Loucy (cell line): ENCODE measurements around the gene ZFP30.

Experiments used
- EZH2phosphoT487 ChIP-seq: fragments of 200-600 bp; IDR thresholded peaks from 2 replicates; pipeline ENCODE4 v1.6.1; 2018; ENCODE audit warnings: antibody characterized with exemption, mild to moderate bottlenecking, moderate library complexity, borderline replicate concordance
- TF ChIP-seq, protein P1 (sequence below): fragments of 200-600 bp; sonication (generic); conservative IDR thresholded peaks from 2 replicates; pipeline ENCODE4 v1.5.1; 2014; ENCODE audit warnings: mild to moderate bottlenecking, antibody characterized with exemption, low read length

DNA sequence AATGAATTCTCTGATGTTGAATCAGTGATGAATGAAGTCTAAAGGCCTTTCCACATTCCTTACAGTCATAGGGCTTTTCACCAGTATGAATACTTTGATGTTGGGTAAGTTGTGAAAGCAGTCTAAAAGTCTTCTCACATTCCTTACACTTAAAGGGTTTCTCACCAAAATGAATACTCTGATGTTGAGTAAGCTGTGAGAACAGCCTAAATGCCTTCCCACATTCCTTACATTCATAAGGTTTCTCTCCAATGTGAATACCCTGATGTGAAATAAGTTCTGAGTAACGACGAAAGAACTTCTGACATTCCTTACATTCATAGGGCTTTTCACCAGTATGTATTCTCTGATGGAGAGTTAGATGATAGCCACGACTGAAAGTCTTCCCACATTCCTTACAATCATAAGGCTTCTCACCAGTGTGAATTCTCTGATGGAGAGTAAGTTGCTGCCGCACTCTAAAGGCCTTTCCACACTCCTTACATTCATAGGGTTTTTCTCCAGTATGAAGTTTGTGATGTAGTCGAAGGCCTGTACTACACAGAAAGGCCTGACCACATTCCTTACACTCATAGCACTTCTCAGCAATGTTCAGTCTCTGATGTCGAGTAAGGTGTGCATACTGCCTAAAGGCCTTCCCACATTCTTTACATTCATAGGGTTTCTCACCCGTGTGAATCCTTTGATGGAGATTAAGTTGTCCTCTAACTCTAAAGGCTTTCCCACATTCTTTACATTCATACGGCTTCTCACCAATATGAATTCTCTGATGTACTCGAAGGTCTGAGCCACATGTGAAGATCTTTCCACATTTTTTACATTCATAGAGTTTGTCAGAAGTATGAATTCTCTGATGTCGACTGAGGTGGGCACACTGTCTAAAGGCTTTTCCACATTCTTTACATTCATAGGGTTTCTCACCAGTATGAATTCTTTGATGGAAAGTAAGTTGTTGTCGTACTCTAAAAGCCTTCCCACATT lies 19.9 kb downstream of the ZFP30 start:
- TF ChIP-seq, protein P1, sequence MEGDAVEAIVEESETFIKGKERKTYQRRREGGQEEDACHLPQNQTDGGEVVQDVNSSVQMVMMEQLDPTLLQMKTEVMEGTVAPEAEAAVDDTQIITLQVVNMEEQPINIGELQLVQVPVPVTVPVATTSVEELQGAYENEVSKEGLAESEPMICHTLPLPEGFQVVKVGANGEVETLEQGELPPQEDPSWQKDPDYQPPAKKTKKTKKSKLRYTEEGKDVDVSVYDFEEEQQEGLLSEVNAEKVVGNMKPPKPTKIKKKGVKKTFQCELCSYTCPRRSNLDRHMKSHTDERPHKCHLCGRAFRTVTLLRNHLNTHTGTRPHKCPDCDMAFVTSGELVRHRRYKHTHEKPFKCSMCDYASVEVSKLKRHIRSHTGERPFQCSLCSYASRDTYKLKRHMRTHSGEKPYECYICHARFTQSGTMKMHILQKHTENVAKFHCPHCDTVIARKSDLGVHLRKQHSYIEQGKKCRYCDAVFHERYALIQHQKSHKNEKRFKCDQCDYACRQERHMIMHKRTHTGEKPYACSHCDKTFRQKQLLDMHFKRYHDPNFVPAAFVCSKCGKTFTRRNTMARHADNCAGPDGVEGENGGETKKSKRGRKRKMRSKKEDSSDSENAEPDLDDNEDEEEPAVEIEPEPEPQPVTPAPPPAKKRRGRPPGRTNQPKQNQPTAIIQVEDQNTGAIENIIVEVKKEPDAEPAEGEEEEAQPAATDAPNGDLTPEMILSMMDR = no peak
- TF ChIP-seq EZH2phosphoT487 = no peak
